HG03139 (cell line): Measurements from ENCODE around the gene PPP1R37.
"Not testable (repeated sequence)": the region's sequence is repeated elsewhere in the genome, so short reads cannot be mapped to it uniquely, and the experiment has no call there.

Experiments
- ATAC-seq: cut with Tn5 transposase; IDR thresholded peaks from one replicate; pipeline ENCODE4 v1.9.1; 2021; ENCODE audit not compliant: unreplicated experiment

Gene PPP1R37

DNA sequence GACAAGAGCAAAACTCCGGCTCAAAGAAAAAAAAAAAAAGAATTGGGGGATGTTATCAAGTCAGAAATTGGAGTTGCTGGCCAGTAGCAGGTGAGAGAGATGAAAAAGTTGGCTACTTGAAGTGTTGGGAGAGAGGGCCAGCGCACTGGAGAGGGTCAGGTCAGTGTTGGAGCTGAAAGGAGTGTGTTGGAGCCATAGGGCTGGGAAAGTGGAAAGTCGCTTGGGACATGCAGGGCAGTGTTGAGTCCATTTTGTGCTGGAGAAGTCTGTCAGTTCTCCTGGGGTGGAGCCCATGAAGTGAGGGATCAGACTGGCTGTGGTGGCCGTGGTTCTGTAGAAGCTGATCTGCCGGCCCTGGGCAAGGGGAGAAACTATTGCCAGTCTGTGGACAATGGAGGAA is 1.7 kb downstream of the PPP1R37 start:
- no peak for ATAC-seq

DNA sequence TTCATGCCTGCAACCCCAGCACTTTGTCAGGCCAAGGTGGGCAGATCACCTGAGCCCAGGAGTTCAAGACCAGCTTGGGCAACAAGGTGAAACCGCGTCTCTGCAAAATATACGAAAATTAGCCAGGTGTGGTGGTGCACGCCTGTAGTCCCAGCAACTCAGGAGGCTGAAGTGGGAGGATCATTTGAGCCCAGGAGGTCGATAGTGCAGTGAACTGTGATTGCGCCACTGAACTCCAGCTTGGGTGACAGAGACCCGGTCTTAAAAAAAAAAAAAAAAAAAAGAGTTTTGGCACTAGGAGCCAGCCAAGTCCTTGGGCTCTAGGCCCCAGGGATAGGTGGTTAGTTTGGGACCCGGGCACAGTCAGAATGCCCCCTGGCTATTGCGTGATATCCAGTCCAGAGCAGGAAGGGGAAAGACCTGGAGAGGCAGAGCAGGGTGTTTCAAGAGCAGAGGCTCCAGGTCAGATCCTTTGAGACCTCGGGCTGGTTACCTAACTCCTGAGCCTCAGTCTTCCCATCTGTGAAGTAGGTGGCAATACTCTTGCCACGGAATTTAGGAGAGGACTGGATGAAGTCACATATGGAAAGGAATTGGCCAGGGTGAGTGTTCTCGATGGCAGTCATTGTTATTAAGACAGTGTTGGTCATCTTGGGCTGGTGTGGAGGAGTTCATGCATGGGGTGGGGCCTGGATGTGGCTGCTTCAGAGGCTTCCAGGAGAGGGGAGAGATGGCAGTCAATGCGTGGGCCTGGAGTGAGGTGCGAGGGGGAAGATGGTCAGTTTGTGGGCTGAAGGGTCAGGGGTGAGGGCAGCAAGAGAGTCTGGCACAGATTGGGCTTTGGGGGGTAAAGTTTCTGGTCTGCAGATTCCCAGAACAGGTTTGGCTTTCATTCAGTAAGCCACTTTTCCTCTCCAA is 2.8 kb downstream of the PPP1R37 start:
- ATAC-seq: no peak

DNA sequence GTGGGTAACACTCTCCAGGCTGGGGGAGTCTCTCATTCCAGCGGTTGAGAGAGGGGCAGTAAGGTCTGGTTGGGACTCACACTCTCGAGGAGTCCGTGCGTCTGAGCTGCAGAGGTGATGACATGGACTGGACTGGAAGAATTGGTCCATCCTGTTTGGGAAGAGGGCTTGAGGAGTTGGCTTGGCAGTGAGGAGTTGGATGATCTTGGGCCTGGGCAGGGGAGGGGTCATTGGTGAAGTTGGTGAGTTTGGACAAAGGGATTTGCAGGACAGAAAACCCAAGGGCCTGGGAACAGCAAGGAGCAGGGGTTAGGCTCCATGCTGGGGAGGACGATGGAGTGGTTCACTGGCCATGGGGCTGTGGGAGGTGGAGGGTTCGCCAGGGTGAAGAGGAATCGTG is 3.7 kb downstream of the PPP1R37 start:
- ATAC-seq: no peak

DNA sequence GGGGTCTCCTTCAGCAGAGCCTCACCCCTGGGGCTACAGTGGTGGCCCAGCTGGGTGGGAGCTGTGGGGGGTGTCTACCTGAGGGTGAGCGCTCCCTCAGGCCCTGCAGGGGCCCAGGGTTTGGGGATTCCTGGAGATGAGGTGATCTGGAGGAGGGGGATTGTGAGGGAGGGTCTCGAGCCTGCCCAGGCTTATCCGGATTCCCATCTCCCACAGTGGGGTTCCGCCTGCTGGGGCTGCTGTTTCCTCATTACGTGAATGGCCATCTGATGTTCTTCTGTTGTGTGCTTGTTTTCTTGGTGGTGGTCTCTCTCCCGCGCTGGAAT is 4.4 kb downstream of the PPP1R37 start:
- no peak for ATAC-seq

DNA sequence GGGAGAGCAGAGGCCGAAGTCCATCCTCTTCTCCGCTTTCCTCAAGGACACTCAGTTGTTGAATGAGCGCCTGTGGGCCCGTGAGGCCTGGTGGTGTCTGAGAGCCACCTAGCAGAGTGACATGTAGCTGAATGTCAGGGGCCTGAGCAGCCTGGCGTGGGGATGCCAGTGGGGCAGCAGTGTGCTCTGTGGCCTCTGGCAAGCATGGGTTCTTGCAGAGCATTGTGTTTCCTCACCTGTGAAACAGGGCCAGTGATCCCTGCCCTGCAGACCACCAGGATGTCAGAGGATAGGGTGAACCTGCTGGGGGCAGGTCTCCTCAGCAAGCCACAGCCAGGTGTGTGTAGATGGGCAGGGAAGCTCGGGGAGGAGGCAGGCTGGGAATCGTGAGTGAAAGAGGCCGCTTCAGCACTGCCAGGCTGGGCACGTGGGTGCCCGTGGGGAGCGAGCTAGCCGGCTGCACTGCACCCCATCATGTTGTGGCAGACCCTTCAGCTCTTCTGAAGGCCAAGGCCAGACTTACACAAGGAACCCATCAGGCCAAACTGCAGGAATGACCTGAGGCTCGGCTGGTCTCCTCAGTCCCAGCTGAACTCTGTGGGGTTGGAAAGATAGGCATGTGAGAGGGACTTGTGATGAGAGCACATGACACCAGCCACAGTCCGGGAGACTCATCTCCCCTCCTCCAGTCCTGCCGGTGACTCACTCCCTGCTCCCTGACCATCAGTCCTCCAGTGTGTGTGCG is 5.0 kb downstream of the PPP1R37 start:
- no peak for ATAC-seq

DNA sequence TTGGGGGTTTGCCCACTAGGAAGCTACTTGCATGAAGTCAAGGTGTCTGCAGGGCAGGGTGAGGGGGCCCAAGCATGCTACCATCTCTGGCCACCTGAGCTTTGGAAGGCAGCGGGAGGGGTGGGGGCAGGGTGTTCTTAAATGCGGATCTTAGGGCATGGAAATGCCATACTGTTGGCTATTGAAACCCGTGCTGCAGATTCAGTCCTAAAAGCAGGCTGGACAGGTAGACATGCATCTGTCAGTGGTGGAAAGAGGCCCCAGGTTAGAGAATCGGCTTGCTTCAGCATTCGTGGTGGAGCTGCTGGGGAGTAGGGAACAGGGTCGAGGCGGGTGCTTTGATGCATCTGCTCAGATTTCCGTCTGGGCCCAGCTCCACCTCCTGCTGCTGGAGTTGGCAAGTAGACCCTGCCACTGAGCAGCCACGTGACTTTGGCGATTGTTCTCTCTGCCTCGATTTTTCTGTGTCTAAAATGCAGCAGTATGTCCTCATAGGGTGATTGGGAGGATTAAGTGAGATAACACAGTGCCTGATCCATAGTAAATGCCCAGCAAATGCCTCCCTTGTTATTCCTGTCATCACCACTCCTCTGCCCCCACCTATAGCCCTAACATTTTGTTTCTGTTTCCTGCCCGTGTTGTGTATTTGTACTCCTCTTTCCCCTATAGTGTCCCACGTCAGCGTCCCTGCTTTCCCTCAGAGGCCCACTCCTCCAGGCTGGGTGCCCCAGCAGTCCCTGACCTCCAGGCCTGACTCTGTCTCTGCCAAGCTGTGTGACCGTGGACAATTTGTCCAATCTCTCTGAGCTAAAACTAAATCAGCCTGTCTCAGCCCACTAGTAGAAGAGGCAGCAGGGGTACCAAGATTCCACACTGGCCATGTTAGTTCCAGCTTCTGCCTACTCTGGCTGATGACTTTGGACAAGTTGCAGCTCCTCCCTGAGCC is 5.8 kb downstream of the PPP1R37 start:
- ATAC-seq: no peak

DNA sequence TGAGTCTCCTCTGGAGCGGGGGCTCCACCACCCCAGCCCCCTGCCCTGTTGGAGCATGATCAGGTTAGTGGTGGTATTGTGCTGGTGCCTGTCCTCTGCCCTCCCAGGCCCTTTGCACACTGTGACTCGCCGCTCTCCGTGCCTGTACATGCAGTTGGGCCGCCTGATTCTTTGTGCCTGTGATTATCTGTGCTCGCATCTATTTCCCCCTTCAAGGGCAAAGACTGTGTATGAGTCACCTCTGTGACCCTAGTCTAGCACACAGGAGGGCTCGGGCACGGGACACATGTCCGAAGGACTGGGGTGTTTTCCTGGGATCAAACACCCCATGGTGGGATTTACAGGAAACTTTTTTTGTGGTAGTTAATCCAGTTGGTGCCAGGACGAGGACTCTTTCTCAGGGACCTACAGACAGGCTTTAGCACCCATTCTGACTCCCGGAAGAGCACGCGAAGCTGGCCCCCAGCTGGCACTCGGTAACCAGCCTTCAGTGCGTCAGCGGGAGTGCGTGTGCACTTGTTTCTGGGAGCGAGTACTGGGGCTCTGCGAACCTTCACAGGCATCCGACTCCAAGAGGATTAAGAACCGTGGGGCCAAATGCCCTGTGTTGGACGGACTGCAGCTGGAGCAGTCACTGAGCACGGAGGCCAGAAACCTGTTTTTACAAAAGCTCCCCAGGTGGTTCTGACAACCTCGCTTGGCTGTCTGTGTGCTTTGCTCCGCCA is 6.7 kb downstream of the PPP1R37 start:
- no peak for ATAC-seq

DNA sequence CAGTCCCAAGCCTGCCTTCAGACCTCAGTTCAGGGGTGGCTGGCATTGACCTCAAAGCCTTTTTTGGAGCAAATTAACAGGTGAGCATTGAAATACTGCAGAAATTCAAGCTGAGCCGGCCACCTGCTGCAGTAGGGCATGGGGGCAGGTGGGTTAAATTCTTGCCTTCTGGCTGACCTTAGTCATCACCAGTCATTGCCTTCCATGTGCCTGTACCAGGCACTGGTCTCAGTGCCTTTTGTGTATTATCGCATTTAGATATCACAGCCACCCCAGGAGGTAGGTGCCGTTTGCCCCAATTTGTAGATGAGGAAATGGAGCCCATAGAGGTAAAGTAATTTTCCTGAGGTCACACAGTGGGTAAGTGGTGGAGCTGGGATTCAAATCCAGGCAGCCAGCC is 7.2 kb downstream of the PPP1R37 start:
- no peak for ATAC-seq

DNA sequence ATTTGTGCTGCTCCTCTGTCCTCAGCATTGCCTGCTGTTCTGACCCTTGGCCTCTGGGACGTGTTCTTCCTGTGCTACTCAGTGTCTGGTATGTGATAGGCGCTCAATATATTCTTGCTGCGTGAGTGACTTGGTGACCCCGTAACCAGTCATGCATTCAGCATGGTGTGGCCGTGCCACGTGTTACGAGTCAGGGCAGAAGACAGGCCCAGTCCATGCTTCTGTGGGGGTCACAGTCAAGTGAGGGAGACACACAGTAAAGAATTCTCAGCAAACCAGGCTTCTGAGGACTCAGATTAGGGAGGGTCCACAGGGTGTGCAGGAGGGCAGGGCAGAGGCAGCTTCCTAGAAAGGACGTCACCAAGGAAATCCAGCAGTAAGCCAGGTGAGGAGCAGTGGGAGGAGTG is 7.9 kb downstream of the PPP1R37 start:
- ATAC-seq: no peak

DNA sequence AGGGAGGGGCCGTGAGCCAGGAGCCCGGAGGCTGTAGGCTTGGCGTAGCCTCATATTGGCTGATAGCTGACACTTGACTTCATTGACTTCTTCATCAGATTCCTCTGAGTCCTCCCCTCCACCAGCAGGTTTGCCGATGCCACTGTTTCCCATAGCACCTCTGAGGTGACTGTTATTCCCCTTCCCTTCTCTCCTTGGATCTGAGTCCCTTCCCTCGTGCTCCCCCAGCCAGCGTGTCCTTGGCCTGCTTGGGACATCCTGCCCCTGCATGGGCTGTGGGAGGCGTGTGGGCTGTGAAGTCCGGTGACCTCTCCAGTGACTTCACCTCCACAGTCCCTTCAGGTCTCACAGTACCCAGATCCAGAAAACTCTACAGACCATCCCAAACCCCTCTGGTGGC is 8.8 kb downstream of the PPP1R37 start:
- no peak for ATAC-seq

DNA sequence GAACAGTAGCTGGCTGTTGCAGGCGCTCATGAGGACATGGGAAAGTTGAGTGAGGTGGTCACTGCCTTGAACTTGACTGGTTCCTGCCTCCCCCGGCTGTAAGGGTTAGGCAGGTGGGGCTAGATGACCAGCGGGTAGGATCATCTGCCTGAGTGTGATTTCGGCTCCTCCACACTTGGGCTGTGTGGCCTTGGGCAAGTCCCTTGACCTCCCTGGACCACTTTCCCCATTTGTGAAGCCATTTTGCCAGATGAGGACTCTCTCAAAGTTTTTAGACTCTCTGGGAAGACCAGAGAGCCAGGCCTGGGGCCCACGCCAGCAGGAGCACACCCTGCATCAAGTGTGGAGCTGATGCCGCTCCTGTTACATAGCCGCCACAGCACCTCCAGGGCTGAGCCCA is 9.5 kb downstream of the PPP1R37 start:
- no peak for ATAC-seq

DNA sequence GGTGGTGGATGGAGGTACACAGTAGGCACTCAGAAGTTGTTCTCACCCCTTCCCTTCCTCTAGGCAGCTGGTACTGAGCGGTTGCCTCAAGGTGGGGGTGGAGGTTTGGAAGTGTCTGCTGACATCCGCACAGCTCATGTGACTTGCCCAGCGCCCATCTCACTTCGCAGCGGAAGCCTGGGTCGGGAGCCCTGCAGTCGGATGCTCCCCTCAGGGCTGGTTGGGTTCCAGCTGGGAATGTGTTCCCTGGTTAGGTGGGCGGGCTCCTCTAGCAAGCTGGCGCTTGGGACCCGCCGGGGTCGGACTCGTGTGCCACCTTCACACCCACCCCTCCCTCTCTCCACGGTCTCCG is 10.2 kb downstream of the PPP1R37 start:
- no peak for ATAC-seq

DNA sequence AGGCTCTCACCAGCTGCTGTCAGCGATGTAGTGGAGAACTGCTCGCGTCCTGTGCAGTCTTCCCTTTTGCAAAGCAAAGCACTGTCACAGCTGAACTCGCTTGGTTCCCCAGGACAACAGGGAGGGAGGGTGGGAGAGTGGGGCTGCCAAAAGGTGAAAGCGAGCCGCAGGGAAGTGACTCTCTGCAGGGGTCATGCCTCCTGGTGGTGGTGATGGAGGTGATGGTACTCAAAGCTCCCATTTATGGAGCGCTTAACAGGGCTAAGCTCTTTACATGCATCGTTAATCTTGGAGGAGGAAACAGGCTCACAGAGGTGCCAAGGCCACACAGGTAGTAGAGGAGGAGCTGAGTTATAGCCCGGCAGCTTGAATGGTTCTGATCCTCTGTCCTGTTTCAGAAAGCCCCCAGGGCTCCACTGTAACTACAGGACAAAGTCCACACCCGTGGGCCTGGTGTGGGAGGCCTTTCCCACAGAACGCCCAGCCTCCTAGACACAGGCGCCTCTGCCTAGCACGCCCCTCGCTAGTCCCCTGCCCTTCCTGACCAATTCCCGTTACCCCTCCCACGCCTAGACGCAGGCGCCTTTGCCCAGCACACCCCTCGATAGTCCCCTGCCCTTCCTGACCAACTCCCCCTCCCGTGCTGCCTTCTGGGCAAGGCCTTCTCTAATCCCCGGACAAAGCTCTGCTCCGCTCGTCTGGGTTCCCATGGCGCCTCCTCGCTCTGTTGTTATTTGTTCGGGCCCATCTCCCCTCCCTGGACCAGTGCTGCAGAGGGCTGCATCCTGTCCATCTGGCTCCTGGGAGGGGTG is 10.7 kb downstream of the PPP1R37 start:
- no peak for ATAC-seq

DNA sequence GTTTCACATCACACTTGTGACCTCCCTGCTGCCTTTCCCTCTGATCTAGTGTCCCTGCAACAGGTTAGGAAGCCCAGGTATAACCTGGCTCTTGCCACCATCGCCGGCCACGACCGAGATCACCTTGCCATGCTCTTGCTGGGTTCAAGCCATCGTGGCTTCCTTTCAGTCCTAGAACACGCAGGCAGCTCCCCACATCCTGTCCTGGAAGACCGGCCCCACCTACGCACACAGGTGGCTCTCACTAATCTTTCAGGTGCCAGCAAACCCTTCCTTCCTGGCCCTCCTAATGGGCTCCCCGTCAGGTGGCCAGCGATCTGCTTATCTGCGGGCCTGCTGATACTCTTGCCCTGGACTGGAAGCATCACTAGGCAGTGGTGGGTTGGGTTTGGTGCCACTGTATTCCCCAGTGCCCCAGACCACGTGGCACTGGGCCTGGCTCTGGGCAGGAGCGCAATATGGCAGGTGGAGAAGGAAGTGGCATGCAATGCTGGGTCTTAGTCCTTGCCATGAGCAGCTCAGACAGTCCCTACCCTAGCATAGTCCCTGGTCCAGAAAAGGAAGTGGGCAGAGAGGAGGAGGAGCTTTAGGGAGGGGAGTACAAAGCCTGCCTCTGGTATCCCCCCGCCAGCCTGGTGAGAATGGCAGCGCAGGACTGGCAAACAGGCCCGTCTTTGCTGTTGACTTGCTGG is 11.8 kb downstream of the PPP1R37 start:
- no peak for ATAC-seq

DNA sequence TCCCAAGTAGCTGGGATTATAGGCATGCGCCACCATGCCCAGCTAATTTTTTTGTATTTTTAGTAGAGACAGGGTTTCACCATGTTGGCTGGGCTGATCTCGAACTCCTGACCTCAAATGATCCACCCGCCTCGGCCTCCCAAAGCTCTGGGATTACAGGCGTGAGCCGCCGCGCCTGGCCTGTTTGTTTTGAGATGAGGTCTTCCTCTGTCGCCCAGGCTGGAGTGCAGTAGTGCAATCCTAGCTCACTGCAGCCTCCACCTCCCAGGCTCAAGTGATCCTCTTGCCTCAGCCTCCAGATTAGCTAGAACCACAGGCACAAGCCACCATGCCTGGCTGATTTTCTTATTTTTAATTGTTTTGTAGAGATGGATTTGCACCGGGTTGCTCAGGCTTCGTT is 13.4 kb downstream of the PPP1R37 start:
- not testable (repeated sequence) for ATAC-seq

DNA sequence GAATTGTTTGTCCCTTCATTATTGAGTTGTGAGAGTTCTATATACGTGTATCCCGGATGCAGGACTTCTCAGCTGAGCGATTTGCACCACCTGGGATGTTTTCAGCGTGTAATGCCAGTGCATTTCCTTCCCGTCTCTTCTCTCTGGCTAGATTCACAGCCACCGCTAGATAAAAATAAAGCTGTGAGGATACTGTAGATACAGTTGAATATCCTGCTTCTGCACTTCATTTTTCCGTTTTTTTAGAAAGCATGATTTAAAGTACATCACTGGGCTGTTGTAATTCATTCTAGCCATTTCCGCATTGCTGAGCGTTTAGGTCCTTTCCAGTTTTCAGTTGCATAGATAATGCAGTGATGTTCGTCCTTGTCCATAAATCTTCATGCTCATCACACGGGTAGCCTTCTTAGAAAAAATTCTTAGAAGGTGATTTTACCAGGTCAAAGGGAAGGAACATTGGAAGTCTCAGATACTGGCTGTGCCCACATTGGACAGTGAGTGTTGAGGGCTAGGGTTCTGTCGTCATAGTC is 14.7 kb downstream of the PPP1R37 start:
- ATAC-seq: no peak

DNA sequence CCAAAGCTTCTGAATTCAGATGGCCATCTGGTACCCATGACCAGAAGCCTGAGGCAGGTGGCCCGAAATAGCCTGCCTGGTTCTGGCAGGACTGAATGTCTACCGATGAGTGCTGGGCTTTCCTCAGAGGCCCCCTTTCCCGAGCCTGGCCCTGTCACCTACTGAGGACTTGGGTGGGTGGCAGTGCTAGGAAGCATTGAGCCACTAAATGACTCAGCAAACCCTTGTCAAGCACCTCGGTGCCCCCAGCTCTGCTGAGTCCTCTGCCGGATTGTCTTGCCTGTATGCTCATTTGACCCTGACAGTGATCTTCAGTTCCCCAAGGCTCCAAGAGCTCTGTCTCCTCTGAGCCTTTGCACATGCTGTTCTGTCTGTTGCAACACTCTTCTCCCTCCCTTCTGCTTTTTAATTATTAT is 17.9 kb downstream of the PPP1R37 start:
- ATAC-seq: no peak

DNA sequence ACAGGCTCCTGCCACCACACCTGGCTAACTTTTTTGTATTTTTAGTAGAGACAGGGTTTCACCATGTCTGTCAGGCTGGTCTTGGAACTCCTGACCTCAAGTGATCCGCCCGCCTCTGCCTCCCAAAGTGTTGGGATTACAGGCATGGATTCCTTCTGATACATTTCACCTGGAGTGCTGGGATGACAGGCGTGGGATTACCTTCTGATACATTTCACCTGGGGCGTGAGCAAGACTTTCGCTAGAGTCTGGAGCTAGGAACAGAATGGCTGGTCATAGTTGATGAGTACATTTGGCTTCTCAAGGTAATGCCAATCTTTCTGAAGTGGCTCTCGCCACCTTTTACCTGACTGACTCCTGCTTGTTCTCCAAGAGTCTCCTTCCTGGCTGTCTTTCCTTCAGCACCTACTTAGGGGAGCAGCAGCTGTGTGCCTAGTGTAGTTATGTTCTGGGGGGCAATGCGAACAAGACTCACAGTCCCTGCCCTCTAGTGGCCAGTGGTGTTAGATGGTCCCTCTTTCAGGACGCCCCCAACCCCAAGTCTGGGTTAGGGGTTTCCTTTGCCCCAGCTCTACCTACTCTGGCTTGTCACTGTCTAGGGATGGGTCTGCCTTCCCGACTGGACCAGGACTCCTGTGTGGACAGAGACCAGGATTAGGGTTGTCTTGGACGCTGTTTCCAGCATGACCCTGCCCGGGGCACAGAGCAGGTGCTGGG is 19.3 kb downstream of the PPP1R37 start:
- ATAC-seq: no peak
